GM19351 (cell line): ENCODE results near the gene B9D2.
"Not testable (repeated sequence)": the region's sequence is repeated elsewhere in the genome, so short reads cannot be mapped to it uniquely, and the experiment has no call there.

Source experiments
- ATAC-seq: cut with Tn5 transposase; IDR thresholded peaks from one replicate; pipeline ENCODE4 v1.9.1; 2021; ENCODE audit warnings: mild to moderate bottlenecking, moderate library complexity; ENCODE audit not compliant: unreplicated experiment

B9D2 gene

GRCh38 chr19:41363753-41364523 is at the start of gene B9D2:
Gene B9D2 (minus strand): TSS chr19:41364149. CDS start chr19:41363519, 630 bp downstream.
- peak; percentile 83 for ATAC-seq

- ATAC-seq: no peak
These were observed 49.0 kb upstream of the B9D2 start for GRCh38 chr19:41412953-41413352.

- no peak for ATAC-seq
These were observed 48.0 kb upstream of the B9D2 start for GRCh38 chr19:41411968-41412265.

GRCh38 chr19:41411100-41411967 is 47.4 kb upstream of the B9D2 start:
- ATAC-seq: no peak

- ATAC-seq: no peak
These were observed 46.5 kb upstream of the B9D2 start for GRCh38 chr19:41410336-41411054.

GRCh38 chr19:41409288-41409687 is 45.3 kb upstream of the B9D2 start:
- ATAC-seq: no peak

- not testable (repeated sequence) for ATAC-seq
These were observed 44.9 kb upstream of the B9D2 start for GRCh38 chr19:41408846-41409245.

- ATAC-seq: no peak
These were observed 44.3 kb upstream of the B9D2 start for GRCh38 chr19:41408256-41408655.

GRCh38 chr19:41407271-41407670 is 43.3 kb upstream of the B9D2 start:
- no peak for ATAC-seq

GRCh38 chr19:41405776-41406175 is 41.8 kb upstream of the B9D2 start:
- ATAC-seq: no peak

GRCh38 chr19:41403181-41403970 is 39.4 kb upstream of the B9D2 start:
- no peak for ATAC-seq

GRCh38 chr19:41402010-41402409 is 38.1 kb upstream of the B9D2 start:
- no peak for ATAC-seq

- no peak for ATAC-seq
These were observed 37.5 kb upstream of the B9D2 start for GRCh38 chr19:41401483-41401882.

- no peak for ATAC-seq
These were observed 35.6 kb upstream of the B9D2 start for GRCh38 chr19:41399525-41399924.

- ATAC-seq: no peak
These were observed 35.1 kb upstream of the B9D2 start for GRCh38 chr19:41399091-41399490.

- ATAC-seq: no peak
These were observed 34.6 kb upstream of the B9D2 start for GRCh38 chr19:41398598-41398997.

- ATAC-seq: no peak
These were observed 34.1 kb upstream of the B9D2 start for GRCh38 chr19:41398050-41398418.

GRCh38 chr19:41397086-41398049 is 33.4 kb upstream of the B9D2 start, which contains the start of the genes BCKDHA and EXOSC5:
Gene BCKDHA (plus strand): TSS chr19:41397818. CDS start chr19:41397828, 10 bp downstream.
Gene EXOSC5 (minus strand): TSS chr19:41397359. CDS start chr19:41397328, 31 bp downstream.
- ATAC-seq: peak; percentile 92

GRCh38 chr19:41395355-41395754 is 31.4 kb upstream of the B9D2 start:
- no peak for ATAC-seq
